GM12892 (cell line): ENCODE data around the gene PCSK1.
"Not testable (repeated sequence)": the region's sequence is repeated elsewhere in the genome, so short reads cannot be mapped to it uniquely, and the experiment has no call there.

ENCODE experiments used
- POLR2A ChIP-seq: IDR thresholded peaks from 2 replicates; pipeline ENCODE4 v1.6.1; 2011; ENCODE audit warnings: low read depth, low read length, control low read depth
- POLR2AphosphoS5 ChIP-seq: IDR thresholded peaks from 2 replicates; pipeline ENCODE4 v1.6.1; 2011; ENCODE audit warnings: low read depth, low read length, control low read depth
- TAF1 ChIP-seq: IDR thresholded peaks from 2 replicates; pipeline ENCODE4 v1.6.1; 2011; ENCODE audit warnings: low read depth, mild to moderate bottlenecking, control low read depth, low read length, borderline replicate concordance

DNA sequence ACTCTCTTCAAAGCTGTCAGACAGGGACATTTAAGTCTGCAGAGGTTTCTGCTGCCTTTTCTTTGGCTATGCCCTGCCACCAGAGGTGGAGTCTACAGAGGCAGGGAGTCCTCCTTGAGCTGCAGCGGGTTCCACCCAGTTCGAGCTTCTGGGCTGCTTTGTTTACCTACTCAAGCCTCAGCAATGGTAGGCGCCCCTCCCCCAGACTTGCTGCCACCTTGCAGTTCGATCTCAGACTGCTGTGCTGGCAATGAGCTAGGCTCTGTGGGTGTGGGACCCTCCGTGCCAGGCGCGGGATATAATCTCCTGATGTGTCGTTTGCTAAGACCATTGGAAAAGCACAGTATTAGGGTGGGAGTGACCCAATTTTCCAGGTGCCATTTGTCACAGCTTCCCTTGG, 65.7 kb downstream of the PCSK1 start:
- TF ChIP-seq POLR2A, POLR2AphosphoS5, TAF1: not testable (repeated sequence)
